Esophagus muscularis mucosa (tissue), 4 donors: Measurements from ENCODE around the gene CHRNG. TPM values are rescaled to one million over a fixed set of nuclear protein-coding genes. Genes with fewer than 3 reads are reported as not detected.
"Not testable (repeated sequence)": the region's sequence is repeated elsewhere in the genome, so short reads cannot be mapped to it uniquely, and the experiment has no call there.

Source experiments
- DNase-seq: peaks from one replicate; pipeline ENCODE4 v3.0.0-alpha.2; 2017; ENCODE audit errors: extremely low spot score
- H3K27ac ChIP-seq, 4 donors: fragments of 200-600 bp; sonication (generic); replicated peaks in 1 of 4; 1 replicate in 3 of 4; 2 replicates in 1 of 4; pipeline ENCODE4 v1.5.1; 2016 to 2019; ENCODE audit warnings: mild to moderate bottlenecking in 1 of 4
- H3K27me3 ChIP-seq, 4 donors: fragments of 200-600 bp; sonication (generic); one replicate each; pipeline versions ENCODE4 v1.5.1 to v1.6.0; 2016 to 2019
- H3K36me3 ChIP-seq, 4 donors: fragments of 200-600 bp; sonication (generic); one replicate each; pipeline ENCODE4 v1.5.1; 2016 to 2019
- H3K4me1 ChIP-seq, 4 donors: fragments of 200-600 bp; sonication (generic); one replicate each; pipeline ENCODE4 v1.5.1; 2016 to 2019
- H3K4me3 ChIP-seq, 4 donors: fragments of 200-600 bp; sonication (generic); 1 replicate in 2 of 4; 2 replicates in 2 of 4; pipeline ENCODE4 v1.5.1; 2016 to 2019; ENCODE audit warnings: mild to moderate bottlenecking in 4 of 4, moderate library complexity in 1 of 4
- H3K9me3 ChIP-seq, 4 donors: fragments of 200-600 bp; sonication (generic); 1 replicate in 3 of 4; 2 replicates in 1 of 4; pipeline ENCODE4 v1.5.1; 2016 to 2019
- EP300 ChIP-seq: sonication (generic); formaldehyde crosslinking; IDR thresholded peaks from one replicate; pipeline ENCODE4 v1.6.1; 2017; ENCODE audit warnings: antibody characterized with exemption
- POLR2A ChIP-seq: fragments of 450-650 bp; IDR thresholded peaks from one replicate; pipeline ENCODE4 v1.6.1; 2017; ENCODE audit warnings: antibody characterized with exemption, moderate library complexity, mild to moderate bottlenecking, low read depth
- POLR2AphosphoS5 ChIP-seq, 2 donors: sonication (generic); formaldehyde crosslinking; IDR thresholded peaks; one replicate each; pipeline ENCODE4 v1.6.1; 2017; ENCODE audit warnings: antibody characterized with exemption in 2 of 2
- WGBS: methylation state at CpG from one replicate; pipeline ENCODE4 v1.1.5; 2018; 5-methylcytosine and 5-hydroxymethylcytosine counted together
- intact Hi-C: fragments of 100-400 bp; cut with DNase I; formaldehyde crosslinking; loops from one replicate; pipeline ENCODE4 v1.15.1; 2023
- total RNA-seq, 4 donors: library from RNA; depleted of rRNA; stranded (reverse); fragments of >200 nt; gene quantifications; one replicate each; pipeline versions ENCODE4 v1.1.0 to v1.2.1, GENCODE V29; 2016
- TF ChIP-seq, protein P1 (sequence below), 3 experiments: fragments of 200-600 bp in 2 of 3; fragments of 450-650 bp in 1 of 3; sonication (generic) in 2 of 3; IDR thresholded peaks; one replicate each; pipeline ENCODE4 v1.5.1; 2017 to 2019; ENCODE audit warnings: antibody characterized with exemption in 3 of 3, mild to moderate bottlenecking in 2 of 3, moderate library complexity in 1 of 3

The CHRNG gene
- total RNA-seq, 4 donors from 2014 or later, result not detected

DNA sequence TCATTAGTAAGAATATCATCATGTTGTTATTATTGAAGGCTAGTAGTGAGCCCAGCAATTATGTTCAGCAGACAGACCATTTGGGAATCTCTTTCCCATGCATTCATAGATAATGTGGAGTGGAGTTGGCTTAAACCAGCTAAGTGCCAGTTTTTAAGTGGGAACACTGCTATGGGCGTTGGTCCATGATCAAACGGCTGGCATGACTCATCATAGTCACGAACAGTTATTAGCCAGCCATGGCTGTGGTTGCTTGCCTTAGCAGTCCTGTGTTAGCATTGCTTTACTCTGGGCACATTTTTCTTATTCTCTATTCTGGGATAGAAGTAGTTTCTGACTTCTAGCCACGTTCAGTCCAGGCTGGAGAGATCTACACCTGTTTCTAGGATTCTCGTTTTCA lies 28.7 kb downstream of the CHRNG start:
- Histone ChIP-seq H3K27me3 (no peaks in the 10 kb centered on the region), H3K4me1 (peaks cover 0 to 3% (median 0%) of the 10 kb centered on the region in 4 donors), H3K9me3 (no peaks in the 10 kb centered on the region), H3K27ac (no peak overlapping the region), H3K4me3 (no peak overlapping the region), H3K36me3 (peaks cover 48 to 100% (median 96%) of the 10 kb centered on the region in 4 donors)
- DNase-seq, result no peak
- TF ChIP-seq POLR2A (no peak), EP300 (no peak), POLR2AphosphoS5 (IDR thresholded peaks at IDR 0.05) (no peak)
- TF ChIP-seq, protein P1, sequence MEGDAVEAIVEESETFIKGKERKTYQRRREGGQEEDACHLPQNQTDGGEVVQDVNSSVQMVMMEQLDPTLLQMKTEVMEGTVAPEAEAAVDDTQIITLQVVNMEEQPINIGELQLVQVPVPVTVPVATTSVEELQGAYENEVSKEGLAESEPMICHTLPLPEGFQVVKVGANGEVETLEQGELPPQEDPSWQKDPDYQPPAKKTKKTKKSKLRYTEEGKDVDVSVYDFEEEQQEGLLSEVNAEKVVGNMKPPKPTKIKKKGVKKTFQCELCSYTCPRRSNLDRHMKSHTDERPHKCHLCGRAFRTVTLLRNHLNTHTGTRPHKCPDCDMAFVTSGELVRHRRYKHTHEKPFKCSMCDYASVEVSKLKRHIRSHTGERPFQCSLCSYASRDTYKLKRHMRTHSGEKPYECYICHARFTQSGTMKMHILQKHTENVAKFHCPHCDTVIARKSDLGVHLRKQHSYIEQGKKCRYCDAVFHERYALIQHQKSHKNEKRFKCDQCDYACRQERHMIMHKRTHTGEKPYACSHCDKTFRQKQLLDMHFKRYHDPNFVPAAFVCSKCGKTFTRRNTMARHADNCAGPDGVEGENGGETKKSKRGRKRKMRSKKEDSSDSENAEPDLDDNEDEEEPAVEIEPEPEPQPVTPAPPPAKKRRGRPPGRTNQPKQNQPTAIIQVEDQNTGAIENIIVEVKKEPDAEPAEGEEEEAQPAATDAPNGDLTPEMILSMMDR (IDR thresholded peaks at IDR 0.05), result no peak
- WGBS, result 72% methylated on average over 5 of the region's 5 CpGs
- intact Hi-C loops, result no loop called here

DNA sequence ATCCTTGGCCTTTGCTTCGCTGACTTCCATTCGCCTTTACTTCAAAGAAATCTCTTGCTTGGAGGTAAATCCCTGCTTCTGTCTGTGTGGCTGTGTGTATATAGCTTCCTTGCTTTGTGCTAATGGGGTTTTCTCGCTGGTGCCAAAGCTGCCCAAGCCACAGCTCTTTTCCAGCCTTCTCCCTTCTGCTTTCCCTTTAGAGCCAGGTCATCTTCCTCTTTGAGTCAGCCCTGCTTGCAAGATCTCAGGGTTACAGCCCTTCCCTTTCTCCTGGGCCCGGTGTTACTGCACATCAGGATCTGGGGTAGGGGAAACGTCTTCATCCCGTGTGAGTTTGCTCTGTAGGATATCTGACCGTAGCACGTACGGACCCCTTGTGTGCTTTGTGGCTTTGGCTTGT lies 30.0 kb downstream of the CHRNG start:
- no peak overlapping the region for H3K27ac ChIP-seq
- peaks cover 0 to 3% (median 0%) of the 10 kb centered on the region in 4 donors for H3K4me1 ChIP-seq
- TF ChIP-seq, protein P1 (IDR thresholded peaks at IDR 0.05), result no peak
- TF ChIP-seq EP300, result no peak
- no peak for TF ChIP-seq POLR2A
- TF ChIP-seq POLR2AphosphoS5 (IDR thresholded peaks at IDR 0.05), result no peak
- no peaks in the 10 kb centered on the region for H3K27me3 ChIP-seq
- no peak for DNase-seq
- peaks cover 40 to 100% (median 97%) of the 10 kb centered on the region in 4 donors for H3K36me3 ChIP-seq
- no peak overlapping the region for H3K4me3 ChIP-seq
- 92% methylated on average over 9 of the region's 9 CpGs for WGBS
- intact Hi-C loops, result no loop called here
- H3K9me3 ChIP-seq, result no peaks in the 10 kb centered on the region

- intact Hi-C loops, DNase-seq: not testable (repeated sequence)
- peaks cover 30 to 100% (median 96%) of the 10 kb centered on the region in 4 donors for H3K36me3 ChIP-seq
Observed at GRCh38 chr2:232570481-232570880, 31.0 kb downstream of the CHRNG start.

DNA sequence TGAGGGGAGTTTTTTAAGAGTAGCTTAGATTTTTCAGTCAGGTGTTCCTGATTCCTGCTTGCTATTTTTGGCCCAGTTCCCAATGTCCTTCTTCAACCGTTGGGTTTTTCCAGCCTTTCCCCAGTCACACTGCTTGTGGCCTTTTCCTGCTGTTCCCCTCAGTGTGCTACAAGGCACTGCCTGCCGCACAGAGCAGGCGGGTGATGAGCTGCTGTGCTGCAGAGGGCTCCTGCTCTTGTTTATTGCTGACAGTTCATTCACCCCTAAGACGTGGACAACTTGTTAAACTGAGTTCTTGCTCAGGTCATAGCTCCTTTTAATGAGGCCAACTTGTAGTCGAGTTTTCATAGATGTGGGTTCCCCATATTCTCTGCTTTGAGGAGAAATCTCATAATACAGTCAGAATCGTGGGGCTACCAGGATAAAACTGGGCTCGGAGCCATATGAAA lies 31.6 kb downstream of the CHRNG start:
- no peak overlapping the region for H3K4me3 ChIP-seq
- no peak for DNase-seq
- intact Hi-C loops, result no loop called here
- WGBS, result 66% methylated on average over 7 of the region's 7 CpGs
- peaks cover 0 to 3% (median 0%) of the 10 kb centered on the region in 4 donors for H3K4me1 ChIP-seq
- no peaks in the 10 kb centered on the region for H3K9me3 ChIP-seq
- peaks cover 25 to 98% (median 90%) of the 10 kb centered on the region in 4 donors for H3K36me3 ChIP-seq
- no peak overlapping the region for H3K27ac ChIP-seq
- TF ChIP-seq, protein P1 (IDR thresholded peaks at IDR 0.05), result no peak
- TF ChIP-seq POLR2AphosphoS5 (IDR thresholded peaks at IDR 0.05) (no peak), EP300 (no peak), POLR2A (no peak)
- no peaks in the 10 kb centered on the region for H3K27me3 ChIP-seq

More at GRCh38 chr2:232570481-232570880, 31.0 kb downstream of the CHRNG start:
- not testable (repeated sequence) for H3K4me1 ChIP-seq, H3K4me3 ChIP-seq, H3K27ac ChIP-seq, H3K9me3 ChIP-seq, H3K27me3 ChIP-seq
- 97% methylated on average over 6 of the region's 6 CpGs for WGBS

DNA sequence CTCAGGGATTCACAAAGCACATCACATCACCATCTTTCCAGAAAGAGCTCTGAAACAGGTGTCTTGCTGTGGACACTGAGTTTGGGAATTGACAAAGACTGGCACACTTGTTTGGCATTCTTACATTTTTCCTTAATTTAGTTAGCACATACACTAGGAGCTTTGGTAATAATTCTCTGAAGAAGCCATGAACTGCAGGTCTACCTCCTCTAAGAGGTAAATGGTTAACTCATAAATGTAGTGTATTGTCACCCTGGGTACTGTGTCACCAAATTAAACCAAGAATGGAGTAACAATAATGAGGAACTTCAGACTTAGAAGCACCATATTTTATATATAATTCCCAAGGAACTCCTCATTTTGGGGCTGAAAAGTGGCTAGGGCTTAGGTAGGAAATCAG lies 33.5 kb downstream of the CHRNG start:
- Histone ChIP-seq H3K36me3 (peaks cover 6 to 87% (median 76%) of the 10 kb centered on the region in 4 donors), H3K9me3 (no peaks in the 10 kb centered on the region), H3K27ac (no peak overlapping the region), H3K4me3 (no peak overlapping the region), H3K4me1 (peaks cover 0 to 3% (median 0%) of the 10 kb centered on the region in 4 donors), H3K27me3 (no peaks in the 10 kb centered on the region)
- TF ChIP-seq, protein P1 (IDR thresholded peaks at IDR 0.05), result no peak
- TF ChIP-seq EP300, result no peak
- no peak for DNase-seq
- intact Hi-C loops, result no loop called here
